Neural cell (in vitro differentiated cells): ENCODE results near the gene DNAH1. TPM values are rescaled to one million over a fixed set of nuclear protein-coding genes. Genes with fewer than 3 reads are reported as not detected.

ENCODE experiments used
- H2AFZ ChIP-seq: fragments of 200-600, 300-800 bp; sonication (generic), shearing (Covaris generic); 2 replicates; pipeline ENCODE4 v1.6.0; 2014; ENCODE audit warnings: low read depth, mild to moderate bottlenecking, antibody characterized with exemption, low read length, moderate library complexity
- H3F3A ChIP-seq: fragments of 200-600 bp; shearing (Covaris generic); 2 replicates; pipeline ENCODE4 v1.6.1; 2016; ENCODE audit warnings: mild to moderate bottlenecking, moderate library complexity, mixed read lengths, antibody characterized with exemption, low read length; ENCODE audit not compliant: insufficient read depth, poor library complexity, severe bottlenecking
- H3K27ac ChIP-seq: fragments of 200-600, 300-800 bp; sonication (generic), shearing (Covaris generic); 2 replicates; pipeline ENCODE4 v1.5.1; 2014; ENCODE audit warnings: mild to moderate bottlenecking, low read length, moderate library complexity
- H3K27me3 ChIP-seq: fragments of 300-800, 200-600 bp; sonication (generic), shearing (Covaris generic); 2 replicates; pipeline ENCODE4 v1.6.0; 2014; ENCODE audit warnings: mild to moderate bottlenecking, low read depth, low read length, moderate library complexity; ENCODE audit not compliant: insufficient read depth
- H3K36me3 ChIP-seq: fragments of 300-800, 200-600 bp; sonication (generic), shearing (Covaris generic); 2 replicates; pipeline ENCODE4 v1.5.1; 2014; ENCODE audit warnings: mild to moderate bottlenecking, antibody characterized with exemption, low read length, moderate library complexity; ENCODE audit not compliant: insufficient read depth
- H3K4me2 ChIP-seq: fragments of 300-800, 200-600 bp; sonication (generic), shearing (Covaris generic); 2 replicates; pipeline ENCODE4 v1.6.0; 2014; ENCODE audit warnings: mild to moderate bottlenecking, low read length
- H3K4me3 ChIP-seq: fragments of 300-800, 200-600 bp; sonication (generic), shearing (Covaris generic); 2 replicates; pipeline ENCODE4 v1.5.1; 2014; ENCODE audit warnings: mild to moderate bottlenecking, low read length, moderate library complexity
- H3K79me2 ChIP-seq: fragments of 200-600 bp; shearing (Covaris generic); replicated peaks from 2 replicates; pipeline ENCODE4 v1.6.0; 2014; ENCODE audit warnings: mild to moderate bottlenecking, low read length, moderate library complexity; ENCODE audit not compliant: insufficient read depth
- H3K9ac ChIP-seq: fragments of 300-800, 200-600 bp; sonication (generic), shearing (Covaris generic); 2 replicates; pipeline ENCODE4 v1.6.1; 2016; ENCODE audit warnings: mild to moderate bottlenecking, low read length, mixed read lengths
- H3K9me2 ChIP-seq: fragments of 200-600 bp; shearing (Covaris generic); 2 replicates; pipeline ENCODE4 v1.6.1; 2016; ENCODE audit warnings: mild to moderate bottlenecking, low read length, mixed read lengths; ENCODE audit not compliant: insufficient read depth
- H3K9me3 ChIP-seq: fragments of 200-600, 300-800 bp; sonication (generic), shearing (Covaris generic); 2 replicates; pipeline ENCODE4 v1.6.1; 2016; ENCODE audit warnings: mild to moderate bottlenecking, mixed run types, low read length, moderate library complexity, mixed read lengths
- H4K20me1 ChIP-seq: fragments of 200-600 bp; shearing (Covaris generic); 2 replicates; pipeline ENCODE4 v1.6.1; 2016; ENCODE audit warnings: mild to moderate bottlenecking, mixed run types; ENCODE audit not compliant: insufficient read depth
- CTCF ChIP-seq: fragments of 450-650 bp; IDR thresholded peaks from 2 replicates; pipeline ENCODE4 v1.5.1; 2014; ENCODE audit warnings: antibody characterized with exemption, mild to moderate bottlenecking, moderate library complexity; ENCODE audit not compliant: poor library complexity, severe bottlenecking
- EP300 ChIP-seq: fragments of 450-650 bp; conservative IDR thresholded peaks from 2 replicates; pipeline ENCODE4 v1.6.1; 2014; ENCODE audit warnings: antibody characterized with exemption, mild to moderate bottlenecking, moderate library complexity; ENCODE audit not compliant: poor library complexity, severe bottlenecking
- EZH2 ChIP-seq: fragments of 200-600, 300-800 bp; shearing (Covaris generic), sonication (generic); IDR thresholded peaks from 2 replicates; pipeline ENCODE4 v1.6.1; 2014; ENCODE audit warnings: antibody characterized with exemption, low read length, borderline replicate concordance, mild to moderate bottlenecking; ENCODE audit not compliant: insufficient read depth, poor library complexity, severe bottlenecking
- MXI1 ChIP-seq: fragments of 450-650 bp; conservative IDR thresholded peaks from 2 replicates; pipeline ENCODE4 v1.6.1; 2014; ENCODE audit warnings: antibody characterized with exemption, mild to moderate bottlenecking; ENCODE audit not compliant: poor library complexity, severe bottlenecking
- POLR2AphosphoS5 ChIP-seq: IDR thresholded peaks from 2 replicates; pipeline ENCODE4 v1.6.1; 2012
- RAD21 ChIP-seq: fragments of 450-650 bp; conservative IDR thresholded peaks from 2 replicates; pipeline ENCODE4 v1.6.1; 2014; ENCODE audit warnings: antibody characterized with exemption, mild to moderate bottlenecking, moderate library complexity
- SMC3 ChIP-seq: fragments of 450-650 bp; conservative IDR thresholded peaks from 2 replicates; pipeline ENCODE4 v1.6.1; 2014; ENCODE audit warnings: antibody characterized with exemption, mild to moderate bottlenecking, moderate library complexity; ENCODE audit not compliant: poor library complexity
- TAF1 ChIP-seq: IDR thresholded peaks from 2 replicates; pipeline ENCODE4 v1.6.1; 2012; ENCODE audit warnings: low read depth
- polyA plus RNA-seq: library from polyadenylated mRNA; depleted of rRNA; stranded (reverse); fragments of >200 nt; gene quantifications from 2 replicates; pipeline ENCODE4 v1.2.3, GENCODE V29; 2014
- TF ChIP-seq, protein P1 (sequence below): IDR thresholded peaks from 2 replicates; pipeline ENCODE4 v1.6.1; 2012; ENCODE audit warnings: borderline replicate concordance

DNAH1 gene
- polyA plus RNA-seq, 1 donor from 2014 or later = 5.4 TPM

- no peaks in the 10 kb centered on the region for H3K79me2 ChIP-seq
- no peak overlapping the region for H3K4me3 ChIP-seq
- no peak for TF ChIP-seq POLR2AphosphoS5
- no peak for TF ChIP-seq EZH2
- no peak for TF ChIP-seq EP300
- TF ChIP-seq TAF1 = no peak
- no peak for TF ChIP-seq RAD21
- TF ChIP-seq MXI1 = no peak
- TF ChIP-seq SMC3 = no peak
- TF ChIP-seq, protein P1, sequence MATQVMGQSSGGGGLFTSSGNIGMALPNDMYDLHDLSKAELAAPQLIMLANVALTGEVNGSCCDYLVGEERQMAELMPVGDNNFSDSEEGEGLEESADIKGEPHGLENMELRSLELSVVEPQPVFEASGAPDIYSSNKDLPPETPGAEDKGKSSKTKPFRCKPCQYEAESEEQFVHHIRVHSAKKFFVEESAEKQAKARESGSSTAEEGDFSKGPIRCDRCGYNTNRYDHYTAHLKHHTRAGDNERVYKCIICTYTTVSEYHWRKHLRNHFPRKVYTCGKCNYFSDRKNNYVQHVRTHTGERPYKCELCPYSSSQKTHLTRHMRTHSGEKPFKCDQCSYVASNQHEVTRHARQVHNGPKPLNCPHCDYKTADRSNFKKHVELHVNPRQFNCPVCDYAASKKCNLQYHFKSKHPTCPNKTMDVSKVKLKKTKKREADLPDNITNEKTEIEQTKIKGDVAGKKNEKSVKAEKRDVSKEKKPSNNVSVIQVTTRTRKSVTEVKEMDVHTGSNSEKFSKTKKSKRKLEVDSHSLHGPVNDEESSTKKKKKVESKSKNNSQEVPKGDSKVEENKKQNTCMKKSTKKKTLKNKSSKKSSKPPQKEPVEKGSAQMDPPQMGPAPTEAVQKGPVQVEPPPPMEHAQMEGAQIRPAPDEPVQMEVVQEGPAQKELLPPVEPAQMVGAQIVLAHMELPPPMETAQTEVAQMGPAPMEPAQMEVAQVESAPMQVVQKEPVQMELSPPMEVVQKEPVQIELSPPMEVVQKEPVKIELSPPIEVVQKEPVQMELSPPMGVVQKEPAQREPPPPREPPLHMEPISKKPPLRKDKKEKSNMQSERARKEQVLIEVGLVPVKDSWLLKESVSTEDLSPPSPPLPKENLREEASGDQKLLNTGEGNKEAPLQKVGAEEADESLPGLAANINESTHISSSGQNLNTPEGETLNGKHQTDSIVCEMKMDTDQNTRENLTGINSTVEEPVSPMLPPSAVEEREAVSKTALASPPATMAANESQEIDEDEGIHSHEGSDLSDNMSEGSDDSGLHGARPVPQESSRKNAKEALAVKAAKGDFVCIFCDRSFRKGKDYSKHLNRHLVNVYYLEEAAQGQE = no peak
- TF ChIP-seq CTCF = no peak
- H3K9me3 ChIP-seq = no peaks in the 10 kb centered on the region
- H3K9ac ChIP-seq = no peak overlapping the region
- no peaks in the 10 kb centered on the region for H3F3A ChIP-seq
- H2AFZ ChIP-seq = no peak overlapping the region
- H3K27me3 ChIP-seq = no peaks in the 10 kb centered on the region
- H3K4me2 ChIP-seq = no peak overlapping the region
- H4K20me1 ChIP-seq = no peaks in the 10 kb centered on the region
- H3K27ac ChIP-seq = no peak overlapping the region
- no peaks in the 10 kb centered on the region for H3K36me3 ChIP-seq
- H3K9me2 ChIP-seq = no peaks in the 10 kb centered on the region
Measured at GRCh38 chr3:52350981-52351761, 35.1 kb downstream of the DNAH1 start.

DNA sequence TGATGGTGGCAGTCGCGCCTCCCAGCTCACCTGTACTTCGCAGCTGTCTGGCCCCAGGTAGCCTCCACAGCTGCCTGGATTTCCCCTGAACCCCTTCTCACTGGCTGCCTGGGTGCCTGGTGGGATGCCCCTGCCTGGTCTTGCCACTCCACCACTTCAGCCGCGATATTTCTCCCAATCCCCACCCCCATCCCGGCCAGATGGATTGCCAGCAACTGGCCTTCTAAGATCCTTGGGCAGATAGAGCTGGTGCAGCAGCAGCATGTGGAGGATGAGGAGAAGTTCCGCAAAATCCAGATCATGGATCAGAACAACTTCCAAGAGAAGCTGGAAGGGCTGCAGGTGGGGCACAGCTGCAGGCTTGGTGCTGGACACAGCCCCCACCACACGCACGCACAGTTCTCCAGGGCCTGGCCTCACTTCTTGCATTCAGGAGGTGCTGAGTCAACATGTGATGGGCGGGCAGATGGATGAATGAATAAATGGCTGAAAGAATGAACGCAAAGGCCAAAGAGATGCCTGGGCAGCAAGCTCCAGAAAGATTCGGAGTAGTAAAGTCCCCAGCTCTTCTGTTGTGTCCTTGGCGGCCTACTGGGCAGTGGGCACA is 35.7 kb downstream of the DNAH1 start:
- no peaks in the 10 kb centered on the region for H3F3A ChIP-seq
- no peak overlapping the region for H3K4me2 ChIP-seq
- no peak overlapping the region for H3K4me3 ChIP-seq
- no peaks in the 10 kb centered on the region for H3K9me3 ChIP-seq
- H3K27me3 ChIP-seq = no peaks in the 10 kb centered on the region
- no peaks in the 10 kb centered on the region for H3K36me3 ChIP-seq
- H4K20me1 ChIP-seq = no peaks in the 10 kb centered on the region
- no peak overlapping the region for H2AFZ ChIP-seq
- H3K9ac ChIP-seq = no peak overlapping the region
- no peaks in the 10 kb centered on the region for H3K9me2 ChIP-seq
- TF ChIP-seq POLR2AphosphoS5 = no peak
- TF ChIP-seq EP300 = no peak
- H3K27ac ChIP-seq = no peak overlapping the region
- H3K79me2 ChIP-seq = no peaks in the 10 kb centered on the region
